NCI-H2227 (cell line): ENCODE results near the gene PLXND1.
"Not testable (repeated sequence)": the region's sequence is repeated elsewhere in the genome, so short reads cannot be mapped to it uniquely, and the experiment has no call there.

Source experiments
- DNase-seq: peaks from one replicate; lab custom pipeline; 2025; ENCODE audit not compliant: unreplicated experiment; lab: John Stamatoyannopoulos, UW

The PLXND1 gene

DNA sequence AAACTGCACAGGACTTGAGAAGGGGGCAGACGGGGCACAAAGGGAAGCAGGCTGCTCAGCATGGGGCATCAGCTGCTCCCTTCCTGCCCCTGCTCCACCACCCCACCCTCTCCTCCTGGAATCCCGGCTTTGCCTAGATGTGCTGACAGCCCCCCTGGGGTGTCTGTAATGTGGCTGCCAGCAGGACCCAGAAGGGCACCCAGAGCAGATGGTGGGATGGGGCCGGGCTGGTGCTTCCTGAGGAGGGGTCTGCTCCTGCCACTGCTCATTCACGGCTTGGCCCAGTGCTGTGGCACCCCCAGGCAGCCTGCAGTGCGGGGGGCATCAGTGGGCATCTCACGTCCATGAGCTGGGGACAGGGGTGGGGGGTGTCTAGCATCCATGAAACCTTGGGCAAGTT, 53.3 kb downstream of the PLXND1 start:
- no peak for DNase-seq

DNA sequence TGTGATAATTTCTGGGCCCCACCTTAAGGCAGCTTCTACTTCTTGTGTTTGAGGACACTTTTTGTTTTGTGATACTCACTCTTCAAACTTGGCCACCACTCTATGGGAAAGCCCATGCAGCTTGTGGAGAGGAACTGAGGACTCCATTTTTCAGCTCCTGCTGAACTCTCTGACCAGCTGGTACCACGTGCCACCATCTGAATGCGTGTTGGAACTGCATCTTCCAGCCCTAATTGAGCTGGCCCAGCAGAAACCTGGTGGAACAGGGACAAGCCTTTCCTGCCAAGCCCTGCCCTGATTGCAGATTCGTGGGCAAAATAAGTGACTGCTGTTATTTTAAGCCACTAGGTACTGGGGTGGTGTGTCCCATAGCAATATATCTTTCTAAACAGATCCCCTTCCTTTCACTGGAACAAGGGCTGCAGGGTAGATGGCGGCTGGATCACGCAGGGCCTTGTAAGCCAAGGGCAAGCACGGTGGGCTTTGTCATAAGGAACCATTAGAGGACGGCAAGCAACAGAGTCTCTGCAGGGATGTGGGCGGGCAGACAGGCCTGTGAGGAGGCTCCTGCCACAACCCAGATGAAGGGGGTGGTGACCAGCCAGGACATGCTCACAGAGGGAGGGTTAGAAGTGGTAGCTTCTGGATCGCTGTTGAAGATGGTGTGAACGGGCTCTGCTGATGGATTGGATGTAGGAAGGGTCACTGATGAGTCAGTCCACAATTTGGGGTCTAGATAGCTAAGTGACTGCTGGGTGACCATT, 54.0 kb downstream of the PLXND1 start:
- DNase-seq: no peak

DNA sequence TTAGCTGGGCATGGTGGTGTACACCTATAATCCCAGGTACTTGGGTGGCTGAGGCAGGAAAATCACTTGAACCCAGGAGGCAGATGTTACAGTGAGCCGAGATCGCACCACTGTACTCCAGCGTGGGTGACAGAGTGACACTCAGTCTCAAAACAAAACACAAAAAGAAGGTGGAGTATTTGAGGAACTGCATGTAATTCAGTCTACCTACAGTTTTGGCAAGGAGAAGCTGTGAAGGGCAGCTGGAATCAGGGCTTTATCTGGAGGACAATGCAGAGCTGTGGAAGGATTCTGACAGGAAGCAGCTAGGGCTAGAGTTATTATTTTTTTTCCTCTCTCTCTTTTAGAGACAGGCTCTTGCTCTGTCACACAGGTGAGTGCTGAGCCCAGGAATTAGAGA, 56.7 kb downstream of the PLXND1 start:
- DNase-seq: no peak

DNA sequence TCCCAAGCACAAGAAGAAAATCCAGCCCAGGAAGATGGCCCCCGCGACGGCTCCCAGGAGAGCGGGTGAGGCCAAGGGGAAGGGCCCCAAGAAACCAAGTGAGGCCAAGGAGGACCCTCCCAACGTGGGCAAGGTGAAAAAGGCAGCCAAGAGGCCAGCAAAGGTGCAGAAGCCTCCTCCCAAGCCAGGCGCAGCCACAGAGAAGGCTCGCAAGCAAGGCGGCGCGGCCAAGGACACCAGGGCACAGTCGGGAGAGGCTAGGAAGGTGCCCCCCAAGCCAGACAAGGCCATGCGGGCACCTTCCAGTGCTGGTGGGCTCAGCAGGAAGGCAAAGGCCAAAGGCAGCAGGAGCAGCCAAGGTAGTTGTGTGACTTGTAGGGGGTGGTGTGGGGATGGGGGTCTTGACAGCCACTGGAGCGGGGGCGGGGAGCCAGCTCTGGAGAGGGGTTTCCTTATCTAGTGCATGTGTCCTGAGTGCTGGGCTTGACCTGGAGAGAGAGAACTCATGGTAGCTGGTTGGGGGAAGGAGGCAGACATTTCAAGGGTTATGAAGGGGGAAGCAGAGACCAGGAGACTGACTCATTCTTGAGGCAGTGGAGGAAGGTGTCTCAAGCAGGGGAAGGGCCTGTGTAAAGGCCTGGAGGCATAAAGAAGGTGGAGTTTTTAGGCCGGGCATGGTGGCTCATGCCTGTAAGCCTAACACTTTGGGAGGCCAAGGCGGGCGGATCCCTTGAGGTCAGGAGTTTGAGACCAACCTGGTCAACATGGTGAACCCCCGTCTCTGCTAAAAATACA, 57.3 kb downstream of the PLXND1 start:
- DNase-seq: no peak

DNA sequence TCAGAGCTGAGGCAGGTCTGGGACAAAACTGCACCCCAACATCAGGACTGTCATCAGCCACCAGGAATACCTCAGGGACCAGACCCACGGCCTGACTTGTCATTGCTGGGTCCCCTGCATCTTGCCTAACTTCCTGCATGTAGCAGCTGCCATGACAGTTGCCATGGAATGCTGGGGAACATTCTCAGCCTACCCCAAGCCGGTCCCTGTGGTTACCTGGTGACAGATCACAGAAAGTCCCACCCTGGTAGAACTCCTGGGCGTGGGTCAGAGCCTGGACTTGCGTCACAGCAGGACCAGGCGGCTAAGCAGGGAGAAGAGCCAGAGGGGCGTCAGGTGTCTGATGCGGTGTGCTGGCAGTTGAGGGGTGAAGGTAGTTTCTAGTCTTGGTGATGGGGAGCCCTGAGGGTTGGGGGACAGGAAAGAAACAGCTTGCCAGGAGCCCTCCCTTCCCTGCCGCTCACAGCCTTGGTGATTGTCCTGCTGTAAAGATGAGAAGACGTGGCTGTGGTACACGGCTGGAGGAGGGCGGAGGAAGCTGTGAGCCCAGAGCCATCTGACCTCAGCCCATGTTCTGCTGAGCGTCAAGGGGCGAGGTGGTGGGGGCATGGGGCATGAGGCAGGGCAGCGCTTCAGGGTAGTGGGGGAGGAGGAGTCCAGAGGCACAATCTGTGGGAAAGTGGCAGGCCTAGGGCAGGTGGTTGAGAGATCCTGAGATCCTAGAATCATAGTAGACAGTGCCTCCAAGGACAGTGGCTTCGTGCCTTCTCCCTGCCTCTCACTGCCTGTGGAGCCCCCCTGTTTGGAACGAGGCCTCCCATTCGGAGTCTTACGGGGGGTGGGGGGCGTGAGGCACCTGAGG, 58.1 kb downstream of the PLXND1 start:
- DNase-seq: no peak

DNA sequence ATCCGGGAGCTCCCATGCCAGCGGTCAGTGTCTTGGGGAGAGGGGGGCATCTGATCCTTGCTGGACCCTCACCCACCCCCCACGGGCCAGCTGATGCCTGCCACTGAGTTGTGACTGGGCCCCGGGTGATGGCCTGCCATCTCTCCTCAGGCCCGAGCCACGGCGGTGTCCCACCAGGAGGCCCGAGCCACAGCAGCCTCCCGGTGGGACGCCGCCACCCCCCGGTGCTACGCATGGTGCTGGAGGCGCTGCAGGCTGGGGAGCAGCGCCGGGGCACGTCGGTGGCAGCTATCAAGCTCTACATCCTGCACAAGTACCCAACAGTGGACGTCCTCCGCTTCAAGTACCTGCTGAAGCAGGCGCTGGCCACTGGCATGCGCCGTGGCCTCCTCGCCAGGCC, 59.2 kb downstream of the PLXND1 start:
- no peak for DNase-seq

DNA sequence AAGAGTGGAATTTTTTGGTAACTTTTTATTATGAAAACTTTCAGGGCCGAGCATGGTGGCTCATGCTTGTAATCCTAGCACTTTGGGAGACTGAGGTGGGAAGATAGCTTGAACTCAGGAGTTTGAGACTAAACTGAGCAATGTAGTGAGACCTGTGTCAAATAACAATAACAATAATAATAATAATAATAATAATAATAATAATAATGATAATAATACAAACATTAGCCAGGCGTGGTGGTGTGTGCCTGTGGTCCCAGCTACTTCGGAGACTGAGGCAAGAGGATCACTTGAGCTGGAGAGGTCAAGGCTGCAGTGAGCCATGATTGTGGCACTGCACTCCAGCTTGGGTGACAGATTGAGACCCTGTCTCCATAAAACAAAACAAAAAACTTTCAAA, 60.5 kb downstream of the PLXND1 start:
- not testable (repeated sequence) for DNase-seq

DNA sequence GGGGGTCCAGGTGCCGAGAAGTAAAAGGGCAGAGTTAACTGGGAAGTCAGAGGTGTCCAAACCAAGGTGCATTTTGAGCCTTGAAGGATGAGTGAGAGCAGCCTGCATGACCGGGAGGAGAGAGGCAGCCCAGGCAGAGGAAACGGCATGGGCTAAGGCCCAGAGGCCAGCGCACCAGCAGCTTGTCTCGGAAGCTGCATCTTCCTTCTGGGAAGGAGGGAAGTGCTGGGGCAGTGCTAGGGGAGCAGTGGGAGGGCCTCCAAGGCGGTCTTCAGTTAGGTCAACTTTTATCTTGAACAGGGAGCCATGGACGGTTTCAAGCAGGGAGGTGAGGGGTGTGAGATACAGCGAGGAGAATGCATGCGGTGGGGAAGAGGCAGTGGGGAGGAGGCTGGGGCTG, 62.5 kb downstream of the PLXND1 start:
- no peak for DNase-seq

DNA sequence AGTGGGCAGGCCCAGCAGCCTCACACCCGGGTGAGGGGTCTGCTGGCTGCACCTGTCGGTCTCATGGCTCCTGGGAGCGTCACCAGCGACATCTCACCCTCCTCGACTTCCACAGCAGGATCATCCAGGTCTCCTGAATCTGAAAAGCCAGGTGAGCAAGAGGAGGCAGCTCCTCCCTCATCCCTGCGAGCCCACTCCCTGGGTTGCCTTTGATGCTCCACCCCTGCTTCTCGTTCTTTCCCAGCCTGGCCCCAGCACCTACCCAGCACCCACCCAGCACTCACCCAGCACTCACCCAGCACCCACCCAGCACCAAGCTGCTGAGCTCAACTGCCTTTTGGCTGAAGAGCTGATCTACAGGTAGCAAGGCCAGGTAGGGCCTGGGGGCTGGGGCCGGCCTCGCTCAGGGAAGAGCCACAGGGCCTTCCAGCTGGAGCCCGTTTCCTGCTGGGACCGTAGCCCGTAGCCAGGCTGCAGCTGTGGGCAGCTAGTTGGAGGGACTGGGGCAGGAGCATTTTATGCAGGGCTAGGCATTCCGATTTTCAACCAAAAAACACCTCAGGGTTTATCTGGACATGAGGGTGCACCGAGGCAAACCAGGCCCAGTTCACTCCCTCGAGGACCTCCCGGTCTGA, 63.2 kb downstream of the PLXND1 start, which contains the start of gene H1-8:
Gene H1-8 (plus strand): TSS at position 20 of the 635 bp plus-strand sequence. CDS start 44 bp downstream, at position 64.
- no peak for DNase-seq

DNA sequence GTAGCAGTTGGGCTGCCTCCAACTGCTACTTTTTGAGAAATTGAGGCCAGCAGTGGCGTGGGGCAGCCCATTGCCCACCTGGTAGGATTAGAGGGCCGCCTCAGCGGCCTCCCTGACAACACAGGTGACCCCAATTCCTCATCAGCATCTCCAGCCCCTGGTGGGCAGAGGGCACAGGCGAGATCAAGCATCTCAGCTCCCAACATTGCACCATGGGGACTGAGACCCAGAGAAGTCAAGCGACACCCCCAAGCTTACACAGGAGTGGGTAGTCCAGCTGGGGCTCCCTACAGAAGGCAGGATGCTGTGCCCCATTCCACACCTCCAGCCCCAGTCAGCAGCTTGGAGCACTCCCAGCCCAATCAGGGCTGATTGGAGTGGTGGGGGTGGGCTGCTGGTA, 63.7 kb downstream of the PLXND1 start:
- no peak for DNase-seq

DNA sequence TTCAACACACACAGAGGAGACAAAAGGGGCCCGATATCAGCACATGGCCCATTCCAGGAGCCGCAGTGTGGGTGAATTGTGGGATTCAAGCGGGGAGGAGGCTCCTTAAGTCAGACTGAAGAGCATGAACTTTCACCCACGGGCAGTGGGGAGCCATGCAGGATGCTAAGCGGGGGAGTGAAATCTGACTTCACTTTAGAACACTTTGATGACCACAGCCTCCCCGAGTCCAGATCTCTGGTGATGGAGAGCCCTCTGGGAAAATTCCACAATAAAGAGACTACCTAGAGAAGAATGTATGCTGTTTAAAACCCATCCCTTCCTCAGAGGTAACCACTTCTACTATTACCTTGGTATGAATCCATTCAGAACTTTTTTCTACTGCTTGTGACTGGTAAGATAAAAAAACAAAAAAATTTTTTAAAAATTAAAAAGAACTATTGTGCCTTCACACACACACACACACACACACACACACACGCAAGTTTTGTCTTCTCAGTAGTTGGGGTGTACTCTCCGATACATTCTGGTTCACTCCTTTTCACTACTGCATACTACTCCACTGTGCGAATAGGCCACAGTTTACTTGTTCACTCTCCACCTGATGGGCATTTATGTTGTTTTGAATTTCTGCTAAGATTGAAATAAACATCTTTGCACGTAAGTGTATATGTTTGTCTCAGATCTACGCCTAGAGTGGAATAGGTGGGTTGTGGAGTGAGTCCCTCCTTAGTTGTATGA, 65.5 kb downstream of the PLXND1 start:
- DNase-seq: no peak

DNA sequence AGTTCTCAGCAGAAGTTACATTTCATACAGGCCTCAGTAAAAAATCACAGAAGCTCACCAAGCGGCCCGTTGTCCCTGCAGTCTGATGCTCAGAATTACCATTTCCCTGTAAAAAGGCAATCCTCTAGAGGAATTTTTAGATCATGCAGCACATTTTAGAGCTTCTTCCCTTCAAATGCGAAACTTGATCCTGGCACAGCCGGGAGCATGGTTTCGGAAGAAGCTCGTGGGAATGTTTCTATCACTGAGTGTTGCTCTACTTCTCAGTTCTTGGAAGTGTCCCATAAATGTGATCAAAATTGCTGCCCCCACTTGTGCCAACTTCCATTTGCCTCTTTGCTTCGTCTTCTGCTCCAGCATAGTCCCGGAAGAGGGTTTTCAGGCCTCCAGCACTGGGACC, 67.3 kb downstream of the PLXND1 start:
- no peak for DNase-seq

DNA sequence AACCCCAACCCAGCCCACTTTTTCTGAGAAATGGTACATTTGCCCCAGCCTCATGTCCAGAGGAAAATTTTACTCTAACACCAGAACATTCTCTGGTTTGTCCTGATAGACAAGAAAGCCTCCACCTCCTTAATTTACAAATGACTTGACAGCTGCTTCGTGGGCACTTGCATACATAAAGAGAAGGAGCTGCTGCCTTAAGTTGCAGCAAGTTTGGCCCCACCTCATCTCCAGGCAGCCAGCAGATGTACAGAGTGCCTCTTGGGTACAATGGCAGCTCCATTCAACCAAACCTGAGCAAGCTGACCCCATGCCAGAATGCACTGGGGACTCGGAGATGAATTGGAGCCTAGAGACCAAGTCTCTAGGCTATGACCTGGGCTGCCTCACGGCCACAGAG, 69.7 kb downstream of the PLXND1 start:
- DNase-seq: no peak

DNA sequence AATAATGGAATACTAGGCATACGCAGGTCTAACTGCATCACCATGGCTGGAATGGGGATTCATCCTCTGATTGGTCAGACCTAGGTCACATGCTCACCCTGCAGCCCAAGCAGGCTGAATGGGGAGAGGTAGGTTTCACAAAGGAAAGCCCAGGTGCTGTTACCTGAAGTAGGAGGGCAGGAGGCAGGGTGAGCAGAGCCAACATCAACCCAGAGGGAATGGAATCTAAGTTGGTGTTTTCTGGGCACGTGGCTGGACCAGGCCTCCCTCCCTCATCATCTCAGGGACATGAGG, 70.2 kb downstream of the PLXND1 start:
- DNase-seq: no peak

DNA sequence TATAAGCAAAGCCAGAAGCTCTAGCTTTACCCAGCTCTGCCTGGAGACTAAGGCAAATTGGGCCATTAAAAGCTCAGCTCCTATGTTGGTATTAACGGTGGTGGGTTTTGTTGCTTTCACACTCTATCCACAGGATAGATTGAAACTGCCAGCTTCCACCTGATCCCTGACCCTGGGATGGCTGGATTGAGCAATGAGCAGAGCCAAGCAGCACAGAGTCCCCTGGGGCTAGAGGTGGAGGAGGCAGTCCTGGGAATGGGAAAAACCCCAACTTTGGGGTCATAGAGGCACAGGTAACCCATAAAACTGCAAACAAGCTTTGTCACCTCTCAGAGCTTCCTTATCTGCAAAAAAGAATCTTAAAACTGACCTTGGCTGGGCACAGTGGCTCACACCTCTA, 71.4 kb downstream of the PLXND1 start:
- DNase-seq: no peak

DNA sequence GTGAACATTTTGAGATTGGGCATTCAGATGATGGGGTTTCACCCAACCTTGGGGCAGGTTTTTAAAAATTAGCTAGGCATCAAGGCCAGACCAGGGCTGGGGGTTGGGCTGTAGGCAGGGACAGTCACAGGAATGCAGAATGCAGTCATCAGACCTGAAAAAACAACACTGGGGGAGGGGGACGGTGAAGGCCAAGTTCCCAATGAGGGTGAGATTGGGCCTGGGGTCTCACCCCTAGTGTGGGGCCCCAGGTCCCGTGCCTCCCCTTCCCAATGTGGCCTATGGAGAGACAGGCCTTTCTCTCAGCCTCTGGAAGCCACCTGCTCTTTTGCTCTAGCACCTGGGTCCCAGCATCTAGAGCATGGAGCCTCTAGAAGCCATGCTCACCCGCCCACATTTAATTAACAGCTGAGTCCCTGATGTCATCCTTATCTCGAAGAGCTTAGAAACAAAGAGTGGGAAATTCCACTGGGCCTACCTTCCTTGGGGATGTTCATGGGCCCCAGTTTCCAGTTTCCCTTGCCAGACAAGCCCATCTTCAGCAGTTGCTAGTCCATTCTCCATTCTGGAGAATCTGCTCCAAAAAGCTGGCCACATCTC, 71.9 kb downstream of the PLXND1 start:
- no peak for DNase-seq

DNA sequence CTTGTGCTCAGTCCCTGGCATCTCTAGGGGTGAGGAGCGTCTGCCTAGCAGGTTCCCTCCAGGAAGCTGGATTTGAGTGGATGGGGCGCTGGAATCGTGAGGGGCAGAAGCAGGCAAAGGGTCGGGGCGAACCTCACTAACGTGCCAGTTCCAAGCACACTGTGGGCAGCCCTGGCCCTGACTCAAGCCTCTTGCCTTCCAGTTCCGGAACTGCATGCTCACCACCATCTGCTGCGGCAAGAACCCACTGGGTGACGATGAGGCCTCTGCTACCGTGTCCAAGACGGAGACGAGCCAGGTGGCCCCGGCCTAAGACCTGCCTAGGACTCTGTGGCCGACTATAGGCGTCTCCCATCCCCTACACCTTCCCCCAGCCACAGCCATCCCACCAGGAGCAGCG, 73.1 kb downstream of the PLXND1 start:
- DNase-seq: no peak

DNA sequence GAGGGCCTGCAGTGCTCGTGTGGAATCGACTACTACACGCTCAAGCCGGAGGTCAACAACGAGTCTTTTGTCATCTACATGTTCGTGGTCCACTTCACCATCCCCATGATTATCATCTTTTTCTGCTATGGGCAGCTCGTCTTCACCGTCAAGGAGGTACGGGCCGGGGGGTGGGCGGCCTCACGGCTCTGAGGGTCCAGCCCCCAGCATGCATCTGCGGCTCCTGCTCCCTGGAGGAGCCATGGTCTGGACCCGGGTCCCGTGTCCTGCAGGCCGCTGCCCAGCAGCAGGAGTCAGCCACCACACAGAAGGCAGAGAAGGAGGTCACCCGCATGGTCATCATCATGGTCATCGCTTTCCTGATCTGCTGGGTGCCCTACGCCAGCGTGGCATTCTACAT, 74.2 kb downstream of the PLXND1 start:
- no peak for DNase-seq

DNA sequence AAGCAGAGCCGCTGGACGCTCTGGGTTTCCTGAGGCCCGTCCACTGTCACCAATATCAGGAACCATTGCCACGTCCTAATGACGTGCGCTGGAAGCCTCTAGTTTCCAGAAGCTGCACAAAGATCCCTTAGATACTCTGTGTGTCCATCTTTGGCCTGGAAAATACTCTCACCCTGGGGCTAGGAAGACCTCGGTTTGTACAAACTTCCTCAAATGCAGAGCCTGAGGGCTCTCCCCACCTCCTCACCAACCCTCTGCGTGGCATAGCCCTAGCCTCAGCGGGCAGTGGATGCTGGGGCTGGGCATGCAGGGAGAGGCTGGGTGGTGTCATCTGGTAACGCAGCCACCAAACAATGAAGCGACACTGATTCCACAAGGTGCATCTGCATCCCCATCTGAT, 74.8 kb downstream of the PLXND1 start:
- DNase-seq: no peak

DNA sequence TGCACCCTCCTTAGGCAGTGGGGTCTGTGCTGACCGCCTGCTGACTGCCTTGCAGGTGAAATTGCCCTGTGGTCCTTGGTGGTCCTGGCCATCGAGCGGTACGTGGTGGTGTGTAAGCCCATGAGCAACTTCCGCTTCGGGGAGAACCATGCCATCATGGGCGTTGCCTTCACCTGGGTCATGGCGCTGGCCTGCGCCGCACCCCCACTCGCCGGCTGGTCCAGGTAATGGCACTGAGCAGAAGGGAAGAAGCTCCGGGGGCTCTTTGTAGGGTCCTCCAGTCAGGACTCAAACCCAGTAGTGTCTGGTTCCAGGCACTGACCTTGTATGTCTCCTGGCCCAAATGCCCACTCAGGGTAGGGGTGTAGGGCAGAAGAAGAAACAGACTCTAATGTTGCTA, 75.7 kb downstream of the PLXND1 start:
- DNase-seq: no peak
